ENCODE measurements around the gene CFAP70.

The CFAP70 gene

GRCh38 chr10:73205081-73205480 lies 153.6 kb downstream of the CFAP70 start:
- DNase-seq (ENCODE audit: low read depth in 2 of 2) = no peak
- no peak overlapping the region for H3K4me3 ChIP-seq (replicated peaks in 1 of 2; ENCODE audit: low read depth in 2 of 2, low read length in 2 of 2)
- no peak for TF ChIP-seq CTCF (IDR thresholded peaks at IDR 0.05; ENCODE audit: low read depth, low read length)
